VCaP (cell line): Measurements from ENCODE around the gene GCNA.
A peak's percentile ranks its signal among the peaks of the same experiment; 100 is the strongest.
"Not testable (repeated sequence)": the region's sequence is repeated elsewhere in the genome, so short reads cannot be mapped to it uniquely, and the experiment has no call there.

Source experiments
- H3K27ac ChIP-seq: fragments of 450-650 bp; 2 replicates; pipeline ENCODE4 v1.5.1; 2017
- TF ChIP-seq, protein P1 (sequence below): fragments of 450-650 bp; conservative IDR thresholded peaks from 2 replicates; pipeline ENCODE4 v1.5.1; 2017; ENCODE audit warnings: mild to moderate bottlenecking, moderate library complexity

Gene GCNA

DNA sequence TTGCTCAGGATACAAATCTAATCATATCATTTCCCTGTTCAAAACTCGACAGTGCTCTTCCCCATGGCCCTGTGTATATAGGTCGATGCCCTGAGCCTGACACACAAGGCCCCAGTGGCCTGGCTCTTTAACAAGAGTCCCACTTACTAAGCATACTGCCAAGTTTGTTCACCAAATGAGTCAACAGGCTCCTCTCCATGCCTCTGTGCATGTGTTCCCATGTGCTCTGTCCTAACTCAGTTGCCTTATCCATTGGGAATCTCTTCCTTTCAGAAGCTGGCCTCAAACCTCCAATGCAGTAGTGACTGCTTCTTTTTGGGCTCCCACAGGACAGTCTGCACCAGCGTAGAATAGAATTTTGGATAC lies 59.0 kb downstream of the GCNA start:
- H3K27ac ChIP-seq: no peak overlapping the region
- TF ChIP-seq, protein P1, sequence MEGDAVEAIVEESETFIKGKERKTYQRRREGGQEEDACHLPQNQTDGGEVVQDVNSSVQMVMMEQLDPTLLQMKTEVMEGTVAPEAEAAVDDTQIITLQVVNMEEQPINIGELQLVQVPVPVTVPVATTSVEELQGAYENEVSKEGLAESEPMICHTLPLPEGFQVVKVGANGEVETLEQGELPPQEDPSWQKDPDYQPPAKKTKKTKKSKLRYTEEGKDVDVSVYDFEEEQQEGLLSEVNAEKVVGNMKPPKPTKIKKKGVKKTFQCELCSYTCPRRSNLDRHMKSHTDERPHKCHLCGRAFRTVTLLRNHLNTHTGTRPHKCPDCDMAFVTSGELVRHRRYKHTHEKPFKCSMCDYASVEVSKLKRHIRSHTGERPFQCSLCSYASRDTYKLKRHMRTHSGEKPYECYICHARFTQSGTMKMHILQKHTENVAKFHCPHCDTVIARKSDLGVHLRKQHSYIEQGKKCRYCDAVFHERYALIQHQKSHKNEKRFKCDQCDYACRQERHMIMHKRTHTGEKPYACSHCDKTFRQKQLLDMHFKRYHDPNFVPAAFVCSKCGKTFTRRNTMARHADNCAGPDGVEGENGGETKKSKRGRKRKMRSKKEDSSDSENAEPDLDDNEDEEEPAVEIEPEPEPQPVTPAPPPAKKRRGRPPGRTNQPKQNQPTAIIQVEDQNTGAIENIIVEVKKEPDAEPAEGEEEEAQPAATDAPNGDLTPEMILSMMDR: no peak

DNA sequence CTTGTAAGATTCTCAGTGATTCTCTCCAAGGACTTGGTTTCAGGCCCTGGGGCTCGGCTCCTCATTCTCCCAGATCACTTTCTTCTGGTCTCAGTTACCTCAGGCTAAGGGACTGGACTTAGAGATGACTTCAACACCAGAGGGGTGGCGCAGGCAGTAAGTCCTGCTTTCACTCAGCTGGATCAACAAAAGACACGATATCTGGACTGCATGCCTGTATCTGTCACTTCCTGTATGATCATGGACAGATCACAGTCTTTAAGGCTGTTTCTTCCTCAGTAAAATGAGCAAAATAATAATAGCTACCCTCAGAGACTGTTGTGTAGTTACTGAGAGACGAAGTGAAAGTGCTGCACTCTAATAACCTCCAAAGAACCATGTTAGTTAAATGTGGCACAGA lies 59.6 kb downstream of the GCNA start:
- TF ChIP-seq, protein P1: no peak
- no peak overlapping the region for H3K27ac ChIP-seq

DNA sequence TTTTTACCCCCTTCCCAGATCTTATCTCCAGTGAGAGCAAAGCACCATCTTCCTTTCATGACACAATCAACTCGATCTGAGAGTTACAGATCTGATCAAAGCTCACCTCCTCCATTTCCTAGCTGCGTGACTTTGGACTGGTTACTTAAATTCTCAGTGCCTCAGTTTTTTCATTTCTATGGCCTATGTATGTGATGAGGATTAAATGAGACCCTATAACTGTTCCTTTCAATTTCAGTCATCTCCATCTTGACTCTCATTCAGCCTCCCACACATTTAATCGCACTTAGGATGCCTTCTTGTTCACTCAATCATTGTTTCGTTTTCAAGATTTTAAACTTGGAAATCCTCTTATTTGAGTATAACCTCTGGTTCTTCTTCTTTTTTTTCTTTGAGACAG lies 60.2 kb downstream of the GCNA start:
- TF ChIP-seq, protein P1: no peak
- no peak overlapping the region for H3K27ac ChIP-seq

DNA sequence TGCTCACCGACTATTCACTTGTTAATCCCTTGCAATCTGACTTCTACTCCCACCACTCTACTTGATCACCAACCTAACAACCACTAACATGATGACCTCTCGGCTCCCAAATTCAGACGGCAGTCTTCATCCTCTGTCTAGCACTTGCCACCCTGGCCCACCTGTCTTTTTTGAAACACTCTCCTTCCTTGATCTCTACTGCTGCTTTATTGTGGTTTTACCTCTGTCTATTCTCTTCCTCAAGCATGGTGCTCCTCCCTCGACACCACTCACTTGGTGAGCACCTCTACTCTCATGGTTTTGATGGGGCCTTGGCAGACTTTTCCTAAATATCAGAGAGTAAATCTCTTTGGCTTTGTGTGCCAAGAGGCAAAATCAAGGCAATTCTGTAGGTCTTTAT lies 61.8 kb downstream of the GCNA start:
- TF ChIP-seq, protein P1: no peak
- no peak overlapping the region for H3K27ac ChIP-seq

DNA sequence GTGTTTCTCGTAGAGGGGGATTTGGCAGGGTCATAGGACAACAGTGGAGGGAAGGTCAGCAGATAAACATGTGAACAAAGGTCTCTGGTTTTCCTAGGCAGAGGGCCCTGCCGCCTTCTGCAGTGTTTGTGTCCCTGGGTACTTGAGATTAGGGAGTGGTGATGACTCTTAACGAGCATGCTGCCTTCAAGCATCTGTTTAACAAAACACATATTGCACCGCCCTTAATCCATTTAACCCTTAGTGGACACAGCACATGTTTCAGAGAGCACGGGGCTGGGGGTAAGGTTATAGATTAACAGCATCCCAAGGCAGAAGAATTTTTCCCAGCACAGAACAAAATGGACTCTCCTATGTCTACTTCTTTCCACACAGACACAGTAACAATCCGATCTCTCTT lies 66.2 kb downstream of the GCNA start:
- not testable (repeated sequence) for H3K27ac ChIP-seq

DNA sequence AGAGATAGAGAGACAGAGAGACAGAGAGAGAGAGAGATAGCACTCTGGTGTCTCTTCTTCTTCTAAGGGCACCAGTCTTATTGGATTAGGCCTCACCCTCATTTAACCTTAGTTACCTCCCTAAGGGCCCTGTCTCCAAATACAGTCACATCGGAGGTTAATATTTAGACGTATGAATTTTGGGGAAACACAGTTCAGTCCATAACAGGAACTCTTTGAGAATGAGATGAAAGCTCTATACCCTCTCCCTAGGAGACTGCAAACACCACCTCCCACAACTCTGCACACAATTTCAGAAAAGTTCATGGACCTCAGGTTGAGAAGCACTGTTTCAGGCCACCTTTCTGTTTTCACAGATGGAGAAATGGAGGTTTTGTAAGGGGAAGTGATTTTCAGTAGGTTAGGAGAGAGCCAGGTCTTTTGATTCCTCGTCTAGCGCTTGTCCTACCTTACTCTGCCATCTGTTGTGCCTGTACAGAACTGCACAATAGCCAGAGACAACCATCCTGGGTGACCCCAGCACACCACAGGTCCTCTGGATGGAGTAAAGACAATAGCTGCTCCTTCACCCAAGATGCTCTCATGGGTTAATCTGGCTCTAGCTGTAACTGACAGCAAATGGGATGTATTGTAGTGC lies 72.2 kb downstream of the GCNA start:
- no peak overlapping the region for H3K27ac ChIP-seq
- TF ChIP-seq, protein P1: peak; percentile 23; the same call in 1 of the 2 replicates

DNA sequence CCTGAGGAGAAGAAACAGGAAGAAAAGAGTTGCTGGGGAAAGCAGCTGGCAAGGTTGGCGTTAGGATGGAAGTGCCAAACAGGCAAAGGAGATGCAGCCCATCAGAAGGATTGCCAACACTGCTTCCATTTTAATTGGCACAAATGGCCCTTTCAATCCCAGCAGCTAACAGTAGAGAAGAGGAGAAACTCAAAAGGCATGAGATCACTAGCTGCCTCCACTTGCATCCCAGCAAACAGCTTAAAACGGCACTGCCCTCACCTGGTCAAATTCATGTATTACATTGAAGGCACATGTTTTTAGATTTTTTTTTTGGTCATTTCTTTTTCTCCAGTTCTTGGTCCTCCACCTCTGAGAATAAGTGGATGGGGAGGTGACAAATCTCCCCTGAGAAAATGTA lies 74.2 kb downstream of the GCNA start:
- H3K27ac ChIP-seq: no peak overlapping the region
- TF ChIP-seq, protein P1: peak; percentile 73

DNA sequence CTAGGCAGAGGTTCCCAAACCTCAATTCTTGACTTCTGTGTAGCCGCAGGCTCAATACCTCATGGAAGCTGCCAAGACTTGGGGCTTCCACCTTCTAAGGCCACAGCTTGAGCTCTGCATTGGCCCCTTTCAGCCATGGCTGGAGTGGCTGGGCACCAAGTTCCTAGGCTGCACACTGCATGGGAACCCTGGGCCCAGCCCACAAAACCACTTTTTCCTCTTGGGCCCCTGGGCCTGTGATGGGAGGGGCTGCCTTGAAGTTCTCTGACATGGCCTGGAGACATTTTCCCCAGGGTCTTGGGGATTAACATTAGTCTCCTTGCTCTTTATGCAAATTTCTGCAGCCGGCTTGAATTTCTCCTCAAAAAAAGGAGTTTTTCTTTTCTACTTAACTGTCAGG lies 75.1 kb downstream of the GCNA start:
- TF ChIP-seq, protein P1: no peak

More for the DNA sequence above, 75.1 kb downstream of the GCNA start:
- no peak overlapping the region for H3K27ac ChIP-seq
